ENCODE results near the gene CANT1. TPM values are rescaled to one million over a fixed set of nuclear protein-coding genes. Genes with fewer than 3 reads are reported as not detected.

Gene CANT1
- total RNA-seq, 3 donors from 2014 or later (not counting 1 experiment from before 2014, with no cell fraction given): 40.0 to 58.8 (median 53.4) TPM

DNA sequence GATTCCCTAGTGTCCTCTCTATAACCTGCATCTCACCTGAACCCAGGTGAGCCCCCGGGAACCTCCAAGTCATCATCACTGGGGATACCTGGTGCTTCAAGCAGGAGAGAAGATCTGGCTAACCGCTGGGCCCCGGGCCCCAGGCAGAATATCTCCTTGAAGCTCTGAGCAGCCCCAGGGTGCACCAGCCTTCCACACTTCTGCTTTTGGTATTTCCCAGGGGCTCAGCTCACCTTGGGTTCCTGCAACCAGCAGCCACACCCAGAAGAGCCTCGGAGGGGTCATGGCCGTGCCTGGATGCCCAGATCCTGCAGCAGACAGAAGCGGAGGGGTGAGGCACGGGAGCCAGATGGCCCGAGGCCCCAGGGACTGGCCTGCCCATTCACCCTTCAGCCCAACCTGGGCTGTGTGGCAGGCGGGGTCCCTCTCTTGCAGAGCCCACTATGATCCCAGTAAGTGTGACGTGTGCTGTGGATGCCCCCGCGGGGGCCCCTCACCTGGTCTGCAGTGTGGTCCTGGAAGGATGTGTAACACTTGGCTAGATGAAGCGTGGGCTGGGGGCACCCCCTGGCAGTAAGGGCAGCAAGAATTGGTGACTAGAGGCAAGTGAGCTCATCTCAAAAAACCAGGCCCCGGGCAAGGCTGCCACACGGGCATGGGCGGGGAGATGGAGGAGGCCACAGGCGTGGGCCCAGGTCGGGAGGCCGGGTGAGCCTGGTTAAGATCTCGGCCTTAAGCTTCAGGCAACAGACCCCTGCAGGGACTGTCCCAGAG is 32.5 kb downstream of the CANT1 start:
- DNase-seq (no peak), ATAC-seq (no peak)
- Histone ChIP-seq H3K4me1 (ENCODE audit: control insufficient read depth, insufficient read depth, low read length) (peaks cover 6% of the 10 kb centered on the region), H3K4me3 (ENCODE audit: low read length) (no peak overlapping the region), H3K36me3 (ENCODE audit: control insufficient read depth, insufficient read depth, low read length) (no peaks in the 10 kb centered on the region), H3K9me3 (ENCODE audit: control insufficient read depth, insufficient read depth, low read length) (no peaks in the 10 kb centered on the region), H3K27me3 (ENCODE audit: control insufficient read depth, insufficient read depth, low read length) (no peaks in the 10 kb centered on the region), H3K27ac (ENCODE audit: low read length) (no peak overlapping the region)
- H3K27me3 Mint-ChIP-seq (ENCODE audit: low read depth in 2 of 2): no peaks in the 10 kb centered on the region
- H3K4me3 Mint-ChIP-seq: no peak overlapping the region
- intact Hi-C loops (cut with micrococcal nuclease): no loop called here
- no peaks in the 10 kb centered on the region for H3K36me3 Mint-ChIP-seq
- H3K27ac Mint-ChIP-seq: peak overlapping the region in 1 of 2 donors; percentile 27
- H3K4me1 Mint-ChIP-seq: peaks cover 0 to 6% of the 10 kb centered on the region in 2 donors
- H3K9me3 Mint-ChIP-seq: no peaks in the 10 kb centered on the region
- no peak for TF ChIP-seq CTCF (IDR thresholded peaks at IDR 0.05)
- 83% methylated on average over 20 of the region's 20 CpGs for WGBS (ENCODE audit: insufficient coverage)

GRCh38 chr17:78974635-78975591 is 34.7 kb downstream of the CANT1 start:
- DNase-seq (no peak), ATAC-seq (no peak)
- TF ChIP-seq CTCF (IDR thresholded peaks at IDR 0.05): no peak
- no peaks in the 10 kb centered on the region for H3K9me3 Mint-ChIP-seq
- intact Hi-C loops (cut with micrococcal nuclease): no loop called here
- peaks cover 9% of the 10 kb centered on the region for H3K4me1 ChIP-seq (ENCODE audit: control insufficient read depth, insufficient read depth, low read length)
- H3K27me3 ChIP-seq (ENCODE audit: control insufficient read depth, insufficient read depth, low read length): no peaks in the 10 kb centered on the region
- no peak overlapping the region for H3K27ac Mint-ChIP-seq
- WGBS (ENCODE audit: insufficient coverage): 93% methylated on average over 30 of the region's 30 CpGs
- H3K27ac ChIP-seq (ENCODE audit: low read length): no peak overlapping the region
- no peak overlapping the region for H3K4me3 Mint-ChIP-seq
- no peak overlapping the region for H3K4me3 ChIP-seq (ENCODE audit: low read length)
- no peaks in the 10 kb centered on the region for H3K36me3 ChIP-seq (ENCODE audit: control insufficient read depth, insufficient read depth, low read length)
- no peaks in the 10 kb centered on the region for H3K27me3 Mint-ChIP-seq (ENCODE audit: low read depth in 2 of 2)
- H3K4me1 Mint-ChIP-seq: peaks cover 6 to 13% of the 10 kb centered on the region in 2 donors
- no peaks in the 10 kb centered on the region for H3K9me3 ChIP-seq (ENCODE audit: control insufficient read depth, insufficient read depth, low read length)
- no peaks in the 10 kb centered on the region for H3K36me3 Mint-ChIP-seq

DNA sequence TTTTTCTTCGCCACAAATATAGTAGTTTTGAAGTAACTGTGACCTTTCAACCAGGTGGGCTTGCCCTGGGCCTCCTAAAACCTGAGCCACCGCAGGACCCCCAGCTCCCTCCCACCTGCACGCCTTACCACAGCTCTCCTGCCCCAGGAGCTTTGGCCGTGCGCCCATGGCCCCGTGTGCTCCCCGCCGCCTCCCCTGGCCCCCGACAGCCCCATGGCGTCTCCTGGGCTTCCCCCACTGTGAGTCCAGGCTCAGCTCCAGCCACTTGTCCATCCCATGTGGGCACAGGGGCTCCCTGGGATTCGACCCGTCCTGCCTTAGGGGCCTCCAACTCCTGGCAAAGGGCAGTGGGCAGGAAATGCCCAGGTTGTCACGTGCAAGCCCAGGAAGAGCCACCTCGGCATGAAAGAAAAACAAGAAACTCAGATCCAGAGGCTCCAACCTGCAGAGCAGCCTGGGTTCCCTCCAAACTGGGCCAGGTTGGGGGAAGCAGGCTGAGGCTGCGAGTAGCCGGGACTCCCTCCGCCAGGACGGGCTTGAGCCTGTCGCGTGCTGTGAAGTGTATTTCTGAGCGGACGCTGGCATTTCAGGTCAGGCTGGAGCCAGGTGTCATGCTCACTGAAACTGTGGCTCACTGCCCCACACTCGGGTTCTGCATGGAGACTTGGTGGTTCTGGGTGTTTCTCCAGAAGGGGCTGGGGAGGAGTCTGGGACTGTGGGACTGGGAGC is 35.6 kb downstream of the CANT1 start:
- Histone ChIP-seq H3K9me3 (ENCODE audit: control insufficient read depth, insufficient read depth, low read length) (no peaks in the 10 kb centered on the region), H3K27ac (ENCODE audit: low read length) (no peak overlapping the region), H3K36me3 (ENCODE audit: control insufficient read depth, insufficient read depth, low read length) (no peaks in the 10 kb centered on the region), H3K4me3 (ENCODE audit: low read length) (no peak overlapping the region), H3K27me3 (ENCODE audit: control insufficient read depth, insufficient read depth, low read length) (no peaks in the 10 kb centered on the region), H3K4me1 (ENCODE audit: control insufficient read depth, insufficient read depth, low read length) (peaks cover 7% of the 10 kb centered on the region)
- Mint-ChIP-seq H3K4me1 (peaks cover 6 to 13% of the 10 kb centered on the region in 2 donors), H3K9me3 (no peaks in the 10 kb centered on the region), H3K27me3 (ENCODE audit: low read depth in 2 of 2) (no peaks in the 10 kb centered on the region), H3K4me3 (no peak overlapping the region), H3K27ac (no peak overlapping the region), H3K36me3 (no peaks in the 10 kb centered on the region)
- ATAC-seq: no peak
- 86% methylated on average over 23 of the region's 23 CpGs for WGBS (ENCODE audit: insufficient coverage)
- no peak for TF ChIP-seq CTCF (IDR thresholded peaks at IDR 0.05)
- intact Hi-C loops (cut with micrococcal nuclease): no loop called here
- DNase-seq: no peak
